Left lung (tissue), 10 donors: ENCODE results near the gene RBM17. TPM values are rescaled to one million over a fixed set of nuclear protein-coding genes. Genes with fewer than 3 reads are reported as not detected.

Experiments used
- ATAC-seq: fragments of 200-7000 bp; cut with Tn5 transposase; one replicate; pipeline ENCODE4 v1.9.1; 2020; ENCODE audit warnings: moderate library complexity
- DNase-seq, 4 donors: peaks; one replicate each; pipeline ENCODE4 v3.0.0-alpha.2; 2013 to 2020
- H3K27ac ChIP-seq, 2 donors: fragments of 200-600 bp; sonication (generic) in 1 of 2; one replicate each; pipeline versions ENCODE4 v1.5.0 to v1.8.0; 2020 to 2021
- H3K27me3 ChIP-seq, 2 donors: fragments of 200-600 bp; sonication (generic) in 1 of 2; one replicate each; pipeline versions ENCODE4 v1.5.0 to v1.8.0; 2020 to 2021
- H3K36me3 ChIP-seq, 2 donors: fragments of 200-600 bp; sonication (generic) in 1 of 2; one replicate each; pipeline versions ENCODE4 v1.5.0 to v1.8.0; 2020 to 2021
- H3K4me1 ChIP-seq, 2 donors: fragments of 200-600 bp; one replicate each; pipeline ENCODE4 v1.8.0; 2021
- H3K4me3 ChIP-seq, 2 donors: fragments of 200-600 bp; sonication (generic) in 1 of 2; one replicate each; pipeline versions ENCODE4 v1.5.0 to v1.8.0; 2020 to 2021; ENCODE audit warnings: mild to moderate bottlenecking in 1 of 2
- H3K9me3 ChIP-seq, 2 donors: fragments of 200-600 bp; sonication (generic) in 1 of 2; one replicate each; pipeline versions ENCODE4 v1.5.0 to v1.8.0; 2020 to 2021
- intact Hi-C, 2 donors: fragments of 100-400 bp; cut with DNase I; formaldehyde crosslinking; loops; one replicate each; pipeline versions ENCODE4 v1.11.2 to v1.14.2; 2022
- polyA plus RNA-seq, 6 donors: library from polyadenylated mRNA; unstranded; fragments of 120-200 nt; gene quantifications; one replicate each; pipeline ENCODE4 v1.2.1, GENCODE V29; 2013; ENCODE audit not compliant: insufficient read length in 6 of 6
- total RNA-seq, 2 donors: library from RNA; stranded (reverse); fragmentation: NEBNext Ultra II Directional; extraction: Animal tissue kit (Norgen Biotek cat#: 25700); gene quantifications; one replicate each; pipeline ENCODE4 v1.2.1, GENCODE V29; 2021
- TF ChIP-seq, protein P1 (sequence below), 2 donors: fragments of 200-600 bp; sonication (generic) in 1 of 2; IDR thresholded peaks; one replicate each; pipeline versions ENCODE4 v1.5.0 to v1.8.0; 2021; ENCODE audit warnings: antibody characterized with exemption in 2 of 2
- donor health status: DM: no; HTN: yes; CAD: no.
- donor health status: DM: no; HTN: no; CAD: no.

RBM17 gene
- total and polyA plus RNA-seq, 8 donors = 63.2 to 215 (median 185) TPM

DNA sequence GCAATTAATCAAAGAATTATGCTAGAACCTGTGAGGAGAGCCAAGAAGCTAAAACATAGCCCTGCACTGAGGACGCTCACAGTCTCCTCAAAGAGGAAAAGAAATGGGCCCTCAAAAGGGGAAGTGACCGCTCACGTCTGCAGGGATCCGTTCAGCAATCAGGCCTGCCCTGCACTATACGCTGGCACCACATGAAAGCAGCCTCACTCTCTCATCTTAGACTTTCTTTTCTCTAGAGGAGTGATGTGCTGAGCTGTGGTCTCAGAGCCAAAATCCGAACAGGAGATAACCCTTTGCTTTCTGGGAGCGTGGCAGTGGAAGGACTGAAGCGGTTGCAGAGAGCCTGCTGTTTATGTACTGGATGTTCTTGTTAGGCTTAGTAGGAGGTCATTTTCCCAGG lies 20.4 kb upstream of the RBM17 start:
- intact Hi-C loops = no loop called here
- no peaks in the 10 kb centered on the region for H3K36me3 ChIP-seq
- H3K27me3 ChIP-seq = no peaks in the 10 kb centered on the region
- ATAC-seq = peak; percentile 66
- peak in 1 of 4 donors; percentile 55 for DNase-seq
- H3K4me3 ChIP-seq = no peak overlapping the region
- H3K27ac ChIP-seq = peak overlapping the region in 1 of 2 donors; percentile 51
- no peaks in the 10 kb centered on the region for H3K9me3 ChIP-seq
- peaks cover 10 to 82% of the 10 kb centered on the region in 2 donors for H3K4me1 ChIP-seq
- TF ChIP-seq, protein P1, sequence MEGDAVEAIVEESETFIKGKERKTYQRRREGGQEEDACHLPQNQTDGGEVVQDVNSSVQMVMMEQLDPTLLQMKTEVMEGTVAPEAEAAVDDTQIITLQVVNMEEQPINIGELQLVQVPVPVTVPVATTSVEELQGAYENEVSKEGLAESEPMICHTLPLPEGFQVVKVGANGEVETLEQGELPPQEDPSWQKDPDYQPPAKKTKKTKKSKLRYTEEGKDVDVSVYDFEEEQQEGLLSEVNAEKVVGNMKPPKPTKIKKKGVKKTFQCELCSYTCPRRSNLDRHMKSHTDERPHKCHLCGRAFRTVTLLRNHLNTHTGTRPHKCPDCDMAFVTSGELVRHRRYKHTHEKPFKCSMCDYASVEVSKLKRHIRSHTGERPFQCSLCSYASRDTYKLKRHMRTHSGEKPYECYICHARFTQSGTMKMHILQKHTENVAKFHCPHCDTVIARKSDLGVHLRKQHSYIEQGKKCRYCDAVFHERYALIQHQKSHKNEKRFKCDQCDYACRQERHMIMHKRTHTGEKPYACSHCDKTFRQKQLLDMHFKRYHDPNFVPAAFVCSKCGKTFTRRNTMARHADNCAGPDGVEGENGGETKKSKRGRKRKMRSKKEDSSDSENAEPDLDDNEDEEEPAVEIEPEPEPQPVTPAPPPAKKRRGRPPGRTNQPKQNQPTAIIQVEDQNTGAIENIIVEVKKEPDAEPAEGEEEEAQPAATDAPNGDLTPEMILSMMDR (IDR thresholded peaks at IDR 0.05) = no peak

GRCh38 chr10:6069081-6069931 lies 19.5 kb upstream of the RBM17 start:
- H3K4me3 ChIP-seq = no peak overlapping the region
- no peaks in the 10 kb centered on the region for H3K36me3 ChIP-seq
- TF ChIP-seq, protein P1 (IDR thresholded peaks at IDR 0.05) = no peak
- H3K4me1 ChIP-seq = peaks cover 10 to 82% of the 10 kb centered on the region in 2 donors
- no peak overlapping the region for H3K27ac ChIP-seq
- ATAC-seq = no peak
- DNase-seq = peak in 1 of 4 donors; percentile 12
- no peaks in the 10 kb centered on the region for H3K9me3 ChIP-seq
- no peaks in the 10 kb centered on the region for H3K27me3 ChIP-seq
- intact Hi-C loops = no loop called here

GRCh38 chr10:6070660-6071059 lies 18.2 kb upstream of the RBM17 start:
- DNase-seq (no peak), ATAC-seq (no peak)
- H3K4me3 ChIP-seq = no peak overlapping the region
- peaks cover 10 to 72% of the 10 kb centered on the region in 2 donors for H3K4me1 ChIP-seq
- no peaks in the 10 kb centered on the region for H3K27me3 ChIP-seq
- TF ChIP-seq, protein P1 (IDR thresholded peaks at IDR 0.05) = no peak
- no peaks in the 10 kb centered on the region for H3K36me3 ChIP-seq
- H3K9me3 ChIP-seq = no peaks in the 10 kb centered on the region
- H3K27ac ChIP-seq = no peak overlapping the region
- intact Hi-C loops = no loop called here

DNA sequence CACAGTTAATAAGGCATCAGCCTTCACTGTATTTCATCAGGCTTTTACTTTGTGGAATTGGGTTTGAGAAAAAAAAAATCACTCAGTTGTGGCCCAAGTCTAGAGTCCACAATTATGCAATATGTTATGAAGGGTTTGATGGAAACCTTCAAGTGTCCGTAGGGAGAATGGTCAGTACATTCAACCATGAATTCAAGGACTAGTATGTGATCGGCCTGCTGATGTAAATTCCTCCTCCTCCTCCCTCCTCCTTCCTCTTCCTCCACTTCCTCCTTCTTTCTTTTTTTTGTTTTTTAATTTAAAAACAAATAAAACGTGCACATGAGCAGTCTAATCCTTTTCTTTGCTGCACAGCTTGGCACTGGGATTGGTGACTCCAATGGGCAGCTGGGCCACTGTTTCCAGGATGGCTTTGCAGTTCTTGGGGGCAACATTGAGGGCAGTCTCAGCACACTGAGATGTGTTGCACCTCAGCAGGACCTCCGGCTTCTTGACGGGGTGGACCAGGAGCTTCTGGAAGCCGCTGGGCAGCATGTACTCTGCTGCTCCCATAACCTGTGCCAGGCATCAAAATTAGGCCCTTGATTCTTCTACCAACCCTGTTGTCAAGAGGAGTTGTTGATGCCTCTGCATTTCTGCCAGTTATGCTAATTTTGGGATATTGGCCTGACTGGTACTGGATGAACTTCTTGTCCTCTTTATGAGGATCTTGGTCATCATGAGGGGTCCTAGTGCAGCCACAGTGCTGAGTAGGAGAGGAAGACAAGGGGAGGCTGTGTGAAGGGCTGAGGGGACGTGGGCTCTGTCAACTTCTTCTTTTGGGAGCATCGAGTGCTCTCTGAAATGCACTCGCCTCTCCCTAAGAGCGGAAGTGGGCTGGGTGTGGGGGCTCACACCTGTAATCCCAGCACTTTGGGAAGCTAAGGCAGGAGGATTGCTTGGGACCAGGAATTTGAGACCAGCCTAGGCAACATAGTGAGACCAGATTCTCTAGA lies 17.4 kb upstream of the RBM17 start:
- DNase-seq (no peak), ATAC-seq (no peak)
- no peak overlapping the region for H3K4me3 ChIP-seq
- H3K36me3 ChIP-seq = no peaks in the 10 kb centered on the region
- no peaks in the 10 kb centered on the region for H3K9me3 ChIP-seq
- intact Hi-C loops = no loop called here
- H3K4me1 ChIP-seq = peaks cover 5 to 64% of the 10 kb centered on the region in 2 donors
- no peaks in the 10 kb centered on the region for H3K27me3 ChIP-seq
- TF ChIP-seq, protein P1 (IDR thresholded peaks at IDR 0.05) = no peak
- peak overlapping the region in 1 of 2 donors; percentile 40 for H3K27ac ChIP-seq
